Testis (tissue), 2 donors: ENCODE measurements around the gene CD44.

ENCODE experiments used
- CTCF ChIP-seq, 3 experiments: fragments of 450-650 bp in 2 of 3; fragments of 200-600 bp in 1 of 3; sonication (generic) in 1 of 3; IDR thresholded peaks; one replicate each; pipeline ENCODE4 v1.5.1; 2016 to 2019; ENCODE audit warnings: antibody characterized with exemption in 3 of 3, mild to moderate bottlenecking in 2 of 3, moderate library complexity in 1 of 3
- POLR2A ChIP-seq: fragments of 450-650 bp; IDR thresholded peaks from one replicate; pipeline ENCODE4 v1.6.1; 2017; ENCODE audit warnings: antibody characterized with exemption, mild to moderate bottlenecking, moderate library complexity

GRCh38 chr11:35143297-35144135 is 4.5 kb downstream of the CD44 start:
- TF ChIP-seq POLR2A (no peak), CTCF (IDR thresholded peaks at IDR 0.05) (no peak)
